GM21528 (cell line): Measurements from ENCODE around the gene ZNF717.
"Not testable (repeated sequence)": the region's sequence is repeated elsewhere in the genome, so short reads cannot be mapped to it uniquely, and the experiment has no call there.

Experiments
- ATAC-seq: cut with Tn5 transposase; IDR thresholded peaks from one replicate; pipeline ENCODE4 v1.9.1; 2021; ENCODE audit warnings: mild to moderate bottlenecking, moderate library complexity; ENCODE audit not compliant: unreplicated experiment, low FRiP score

ZNF717 gene

GRCh38 chr3:75785081-75785755 is at the start of gene ZNF717:
Gene ZNF717 (minus strand): TSS chr3:75785549. CDS start chr3:75783362, 2,187 bp downstream.
- ATAC-seq, result not testable (repeated sequence)

- ATAC-seq, result not testable (repeated sequence)
Measured at GRCh38 chr3:75831076-75831475, 45.7 kb upstream of the ZNF717 start.

GRCh38 chr3:75818019-75818418 is 32.7 kb upstream of the ZNF717 start:
- ATAC-seq, result not testable (repeated sequence)

- not testable (repeated sequence) for ATAC-seq
Measured at GRCh38 chr3:75816287-75817180, 31.2 kb upstream of the ZNF717 start.

GRCh38 chr3:75814797-75815196 is 29.4 kb upstream of the ZNF717 start:
- ATAC-seq, result no peak

- no peak for ATAC-seq
Measured at GRCh38 chr3:75782506-75782905, 2.8 kb downstream of the ZNF717 start.

GRCh38 chr3:75781079-75781745 is 4.1 kb downstream of the ZNF717 start:
- no peak for ATAC-seq

GRCh38 chr3:75777742-75778141 is 7.6 kb downstream of the ZNF717 start:
- ATAC-seq, result not testable (repeated sequence)

GRCh38 chr3:75771631-75772030 is 13.7 kb downstream of the ZNF717 start:
- not testable (repeated sequence) for ATAC-seq

GRCh38 chr3:75768303-75769017 is 16.9 kb downstream of the ZNF717 start:
- ATAC-seq, result no peak

GRCh38 chr3:75737831-75738493 is 47.4 kb downstream of the ZNF717 start:
- no peak for ATAC-seq

- ATAC-seq, result no peak
Measured at GRCh38 chr3:75727985-75728384, 57.4 kb downstream of the ZNF717 start.

- ATAC-seq, result no peak
Measured at GRCh38 chr3:75692061-75692460, 93.3 kb downstream of the ZNF717 start.

GRCh38 chr3:75687323-75687722 is 98.0 kb downstream of the ZNF717 start:
- no peak for ATAC-seq
